HG02798 (cell line): ENCODE measurements around the gene CTF1.
A peak's percentile ranks its signal among the peaks of the same experiment; 100 is the strongest.
"Not testable (repeated sequence)": the region's sequence is repeated elsewhere in the genome, so short reads cannot be mapped to it uniquely, and the experiment has no call there.

Experiments used
- ATAC-seq: cut with Tn5 transposase; IDR thresholded peaks from one replicate; pipeline ENCODE4 v1.9.1; 2021; ENCODE audit warnings: mild to moderate bottlenecking; ENCODE audit not compliant: unreplicated experiment, poor library complexity

CTF1 gene, protein sequence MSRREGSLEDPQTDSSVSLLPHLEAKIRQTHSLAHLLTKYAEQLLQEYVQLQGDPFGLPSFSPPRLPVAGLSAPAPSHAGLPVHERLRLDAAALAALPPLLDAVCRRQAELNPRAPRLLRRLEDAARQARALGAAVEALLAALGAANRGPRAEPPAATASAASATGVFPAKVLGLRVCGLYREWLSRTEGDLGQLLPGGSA

GRCh38 chr16:30896261-30896888 is at the start of gene CTF1:
CTF1 (plus strand) TSS chr16:30896614; CDS start chr16:30896644, 30 bp downstream.
- ATAC-seq: no peak

DNA sequence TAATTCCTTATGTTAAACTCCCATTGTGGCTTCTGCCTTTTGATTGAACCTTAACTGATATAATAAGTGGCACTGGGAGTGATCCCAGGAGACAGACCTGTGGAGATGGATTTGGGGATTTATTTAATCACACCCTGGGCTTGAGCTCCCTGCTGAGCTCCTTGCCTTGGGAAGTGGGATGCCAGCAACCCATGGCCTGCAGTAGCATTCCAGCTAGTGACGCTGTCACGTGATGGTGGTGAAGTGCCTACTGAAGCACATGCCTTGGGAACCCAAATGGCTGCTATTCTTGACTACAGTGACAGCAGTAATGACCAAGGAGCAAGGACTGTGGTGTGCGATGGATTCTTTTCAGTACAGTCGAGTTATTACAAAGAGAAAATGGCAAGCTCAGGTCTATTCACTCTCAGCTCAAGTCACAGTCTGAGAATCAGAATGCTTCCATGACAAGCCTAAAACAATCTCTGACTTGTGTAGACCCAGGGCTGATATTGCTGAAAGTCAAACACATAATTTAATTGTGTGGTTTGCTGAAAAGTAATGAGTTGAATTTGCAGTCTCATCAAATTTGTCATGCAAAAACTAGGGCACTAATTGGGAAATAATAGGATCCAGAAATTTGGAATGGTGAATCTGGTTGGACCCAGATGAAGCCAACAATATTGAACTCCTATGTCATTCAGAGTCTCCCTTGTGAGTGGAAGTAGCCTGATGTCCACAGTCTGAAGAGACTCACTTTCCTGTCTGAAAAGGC is 49.6 kb upstream of the CTF1 start:
- ATAC-seq: no peak

DNA sequence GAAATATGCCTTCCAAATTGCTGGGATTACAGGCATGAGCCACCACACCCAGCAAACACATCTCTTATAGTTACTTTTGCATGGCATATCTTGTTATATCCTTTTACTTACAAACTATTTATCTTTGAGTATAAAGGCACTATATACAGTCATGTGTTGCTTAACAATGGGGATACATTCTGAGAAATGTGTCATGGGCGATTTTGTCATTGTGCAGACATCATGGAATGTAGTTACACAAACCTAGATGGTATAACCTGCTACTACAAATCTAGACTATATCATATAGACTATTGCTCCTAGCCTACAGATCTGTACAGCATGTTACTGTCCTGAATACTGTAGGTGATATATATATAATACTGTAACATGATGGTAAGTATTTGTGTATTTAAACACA is 46.2 kb upstream of the CTF1 start:
- ATAC-seq: no peak

GRCh38 chr16:30853758-30854157 is 42.7 kb upstream of the CTF1 start:
- no peak for ATAC-seq

GRCh38 chr16:30858111-30858495 is 38.3 kb upstream of the CTF1 start:
- no peak for ATAC-seq

DNA sequence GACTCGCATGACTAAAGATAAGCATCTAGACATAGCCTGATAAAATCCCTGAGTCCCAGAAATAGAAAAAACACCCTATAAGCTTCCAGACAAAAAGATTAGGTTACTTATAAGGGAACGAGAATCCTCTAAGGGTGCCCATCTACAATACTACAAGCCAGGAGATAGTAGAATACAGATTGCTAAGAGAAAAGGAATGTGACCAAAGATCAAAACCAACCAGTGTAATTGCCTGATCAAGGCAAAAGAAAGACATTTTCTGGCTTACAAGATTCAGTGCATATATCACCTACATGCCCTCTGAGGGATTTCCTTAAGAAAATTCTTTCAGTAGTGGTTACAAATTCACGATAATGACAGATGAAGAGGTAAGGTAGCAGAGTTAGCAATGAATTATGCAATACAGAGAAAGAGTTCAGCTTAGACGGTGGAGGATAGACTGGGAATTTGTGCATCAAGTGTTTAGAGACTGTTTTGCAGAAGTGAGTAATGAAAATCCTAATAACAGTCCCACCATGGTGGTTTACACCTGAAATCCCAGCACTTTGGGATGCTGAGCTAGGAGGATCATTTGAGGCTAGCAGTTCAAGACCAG is 37.5 kb upstream of the CTF1 start:
- no peak for ATAC-seq

- ATAC-seq: not testable (repeated sequence)
Measured at GRCh38 chr16:30860729-30861128, 35.7 kb upstream of the CTF1 start.

DNA sequence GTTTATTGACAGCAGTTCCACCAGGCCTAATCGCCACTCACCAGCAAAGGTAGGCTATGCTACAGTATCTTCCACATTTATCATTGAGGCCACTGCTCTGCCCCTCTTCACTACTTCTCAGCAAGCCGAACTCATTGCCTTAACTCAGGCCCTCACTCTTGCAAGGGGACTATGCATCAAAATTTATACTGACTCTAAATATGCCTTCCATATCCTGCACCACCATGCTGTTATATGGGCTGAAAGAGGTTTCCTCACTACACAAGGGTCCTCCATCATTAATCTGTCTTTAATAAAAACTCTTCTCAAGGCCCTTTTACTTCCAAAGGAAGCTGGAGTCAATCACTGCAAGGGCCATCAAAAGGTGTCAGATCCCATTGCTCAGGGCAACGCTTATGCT is 33.2 kb upstream of the CTF1 start:
- ATAC-seq: not testable (repeated sequence)

- no peak for ATAC-seq
Measured at GRCh38 chr16:30866031-30866430, 30.4 kb upstream of the CTF1 start.

- no peak for ATAC-seq
Measured at GRCh38 chr16:30867747-30868146, 28.7 kb upstream of the CTF1 start.

- no peak for ATAC-seq
Measured at GRCh38 chr16:30870904-30871303, 25.5 kb upstream of the CTF1 start.

DNA sequence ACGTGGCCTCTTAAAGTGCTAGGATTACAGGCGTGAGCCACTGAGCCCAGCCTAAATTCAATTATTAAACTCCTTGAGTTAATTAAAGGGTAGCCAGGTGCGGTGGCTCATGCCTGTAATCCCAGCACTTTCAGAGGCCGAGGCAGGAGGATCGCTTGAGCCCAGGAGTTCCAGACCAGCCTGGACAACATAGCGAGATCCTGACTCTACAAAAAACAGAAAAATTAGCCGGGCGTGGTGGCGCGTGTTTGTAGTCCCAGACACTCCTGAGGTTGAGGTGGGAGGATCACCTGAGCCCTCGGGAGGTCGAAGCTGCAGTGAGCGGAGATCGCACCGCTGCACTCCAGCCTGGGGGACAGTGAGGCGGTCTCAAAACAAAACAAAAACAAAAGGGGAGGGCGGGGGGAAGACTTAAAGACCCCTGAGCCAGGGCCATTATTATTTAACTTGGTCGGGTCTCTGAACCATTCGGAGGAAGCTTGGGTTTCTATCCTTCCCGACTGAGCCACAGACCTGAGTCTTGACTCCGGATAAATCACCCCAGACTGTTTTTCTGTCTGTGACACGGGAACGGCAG is 22.1 kb upstream of the CTF1 start:
- no peak for ATAC-seq

GRCh38 chr16:30874821-30875717 is 21.3 kb upstream of the CTF1 start:
- peak; percentile 87 for ATAC-seq

- ATAC-seq: peak; percentile 22
Measured at GRCh38 chr16:30875871-30876801, 20.3 kb upstream of the CTF1 start.

DNA sequence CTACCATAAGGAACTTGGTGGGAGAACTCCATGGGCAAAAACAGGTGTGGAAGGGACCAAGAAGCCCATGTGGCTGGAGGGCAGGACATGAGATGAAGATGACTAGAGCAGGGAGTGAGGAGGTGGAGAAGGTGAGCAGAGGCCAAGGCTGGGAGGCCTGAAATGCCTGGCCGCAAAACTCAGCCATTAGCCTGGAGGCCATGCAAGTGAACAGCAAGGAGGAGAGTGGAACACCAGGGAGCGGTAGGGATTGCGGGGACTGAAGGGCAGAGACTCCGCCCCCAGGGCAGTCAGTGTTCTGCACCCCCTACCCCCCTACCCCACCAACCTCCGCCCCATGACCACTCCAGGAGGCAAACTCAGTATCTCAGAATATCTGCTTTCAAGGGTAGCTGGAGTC is 19.5 kb upstream of the CTF1 start:
- no peak for ATAC-seq

- ATAC-seq: no peak
Measured at GRCh38 chr16:30882429-30883310, 13.7 kb upstream of the CTF1 start.

DNA sequence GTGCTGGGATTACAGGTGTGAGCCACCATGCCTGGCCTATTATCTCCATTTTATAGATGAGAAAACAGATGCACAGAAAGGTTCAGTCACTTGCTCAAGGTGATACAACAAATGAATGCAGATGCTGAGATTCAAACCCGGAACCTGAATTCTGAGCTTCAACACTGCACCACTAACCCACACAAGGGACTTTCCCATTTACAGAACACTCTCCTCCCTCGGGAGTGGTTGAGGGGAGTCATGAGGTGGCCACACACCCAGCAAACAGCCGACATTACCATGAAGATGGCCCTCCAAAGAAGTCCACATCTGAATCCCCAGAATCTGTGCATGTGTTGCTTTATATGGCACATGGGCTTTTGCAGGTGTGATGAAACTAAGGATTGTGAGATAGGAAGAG is 11.7 kb upstream of the CTF1 start:
- no peak for ATAC-seq

GRCh38 chr16:30885196-30885595 is 11.2 kb upstream of the CTF1 start:
- ATAC-seq: no peak
